A673 (cell line): ENCODE measurements around the gene UQCRH.

Experiments
- EZH2 ChIP-seq: fragments of 200-600 bp; sonication (generic); IDR thresholded peaks from 2 replicates; pipeline ENCODE4 v1.6.1; 2017; ENCODE audit warnings: borderline replicate concordance, low read depth, mild to moderate bottlenecking, mixed read lengths, antibody characterized with exemption, low read length; ENCODE audit not compliant: poor library complexity, severe bottlenecking
- TF ChIP-seq, protein P1 (sequence below): fragments of 300-800, 200-600 bp; sonication (generic); conservative IDR thresholded peaks from 2 replicates; pipeline ENCODE4 v1.5.1; 2017; ENCODE audit warnings: low read depth, mild to moderate bottlenecking, antibody characterized with exemption, low read length, moderate library complexity, mixed read lengths

- TF ChIP-seq, protein P1, sequence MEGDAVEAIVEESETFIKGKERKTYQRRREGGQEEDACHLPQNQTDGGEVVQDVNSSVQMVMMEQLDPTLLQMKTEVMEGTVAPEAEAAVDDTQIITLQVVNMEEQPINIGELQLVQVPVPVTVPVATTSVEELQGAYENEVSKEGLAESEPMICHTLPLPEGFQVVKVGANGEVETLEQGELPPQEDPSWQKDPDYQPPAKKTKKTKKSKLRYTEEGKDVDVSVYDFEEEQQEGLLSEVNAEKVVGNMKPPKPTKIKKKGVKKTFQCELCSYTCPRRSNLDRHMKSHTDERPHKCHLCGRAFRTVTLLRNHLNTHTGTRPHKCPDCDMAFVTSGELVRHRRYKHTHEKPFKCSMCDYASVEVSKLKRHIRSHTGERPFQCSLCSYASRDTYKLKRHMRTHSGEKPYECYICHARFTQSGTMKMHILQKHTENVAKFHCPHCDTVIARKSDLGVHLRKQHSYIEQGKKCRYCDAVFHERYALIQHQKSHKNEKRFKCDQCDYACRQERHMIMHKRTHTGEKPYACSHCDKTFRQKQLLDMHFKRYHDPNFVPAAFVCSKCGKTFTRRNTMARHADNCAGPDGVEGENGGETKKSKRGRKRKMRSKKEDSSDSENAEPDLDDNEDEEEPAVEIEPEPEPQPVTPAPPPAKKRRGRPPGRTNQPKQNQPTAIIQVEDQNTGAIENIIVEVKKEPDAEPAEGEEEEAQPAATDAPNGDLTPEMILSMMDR = no peak
- no peak for TF ChIP-seq EZH2
Observed at GRCh38 chr1:46300673-46301405, 2.7 kb upstream of the UQCRH start.
